ENCODE measurements around the gene NSMCE4A. TPM values are rescaled to one million over a fixed set of nuclear protein-coding genes. Genes with fewer than 3 reads are reported as not detected.

The NSMCE4A gene
- total RNA-seq, 4 donors from 2014 or later: 52.7 to 168 (median 66.4) TPM

DNA sequence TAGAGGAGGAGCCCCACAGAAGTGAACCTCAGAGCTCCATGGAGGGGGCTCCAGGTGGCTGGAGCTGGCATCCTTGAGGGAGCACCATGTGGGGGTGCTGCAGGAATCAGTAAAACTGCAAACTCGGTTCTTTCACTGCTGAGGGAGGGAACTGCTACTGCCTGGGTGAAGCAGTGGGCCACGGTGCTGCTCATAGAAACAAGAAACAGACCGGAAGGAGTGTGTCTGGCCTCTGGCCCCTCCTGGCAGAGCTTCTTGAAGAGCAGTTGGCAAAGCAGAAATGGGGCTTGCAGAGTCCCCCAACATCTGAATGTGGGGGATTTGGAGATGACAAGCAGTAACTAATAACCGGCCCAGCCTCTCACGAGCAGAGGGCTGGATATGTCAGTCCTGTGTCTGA is 37.7 kb upstream of the NSMCE4A start:
- TF ChIP-seq POLR2AphosphoS5 (IDR thresholded peaks at IDR 0.05) (no peak), EP300 (IDR thresholded peaks at IDR 0.05) (no peak), POLR2A (IDR thresholded peaks at IDR 0.05) (no peak)
- TF ChIP-seq, protein P1, sequence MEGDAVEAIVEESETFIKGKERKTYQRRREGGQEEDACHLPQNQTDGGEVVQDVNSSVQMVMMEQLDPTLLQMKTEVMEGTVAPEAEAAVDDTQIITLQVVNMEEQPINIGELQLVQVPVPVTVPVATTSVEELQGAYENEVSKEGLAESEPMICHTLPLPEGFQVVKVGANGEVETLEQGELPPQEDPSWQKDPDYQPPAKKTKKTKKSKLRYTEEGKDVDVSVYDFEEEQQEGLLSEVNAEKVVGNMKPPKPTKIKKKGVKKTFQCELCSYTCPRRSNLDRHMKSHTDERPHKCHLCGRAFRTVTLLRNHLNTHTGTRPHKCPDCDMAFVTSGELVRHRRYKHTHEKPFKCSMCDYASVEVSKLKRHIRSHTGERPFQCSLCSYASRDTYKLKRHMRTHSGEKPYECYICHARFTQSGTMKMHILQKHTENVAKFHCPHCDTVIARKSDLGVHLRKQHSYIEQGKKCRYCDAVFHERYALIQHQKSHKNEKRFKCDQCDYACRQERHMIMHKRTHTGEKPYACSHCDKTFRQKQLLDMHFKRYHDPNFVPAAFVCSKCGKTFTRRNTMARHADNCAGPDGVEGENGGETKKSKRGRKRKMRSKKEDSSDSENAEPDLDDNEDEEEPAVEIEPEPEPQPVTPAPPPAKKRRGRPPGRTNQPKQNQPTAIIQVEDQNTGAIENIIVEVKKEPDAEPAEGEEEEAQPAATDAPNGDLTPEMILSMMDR (IDR thresholded peaks at IDR 0.05): no peak
- 88% methylated on average over 5 of the region's 5 CpGs for WGBS
- Histone ChIP-seq H3K27me3 (no peaks in the 10 kb centered on the region), H3K27ac (no peak overlapping the region), H3K36me3 (no peaks in the 10 kb centered on the region), H3K4me1 (no peaks in the 10 kb centered on the region), H3K4me3 (no peak overlapping the region), H3K9me3 (no peaks in the 10 kb centered on the region)
- no peak for DNase-seq (ENCODE audit: low spot score in 2 of 2)

DNA sequence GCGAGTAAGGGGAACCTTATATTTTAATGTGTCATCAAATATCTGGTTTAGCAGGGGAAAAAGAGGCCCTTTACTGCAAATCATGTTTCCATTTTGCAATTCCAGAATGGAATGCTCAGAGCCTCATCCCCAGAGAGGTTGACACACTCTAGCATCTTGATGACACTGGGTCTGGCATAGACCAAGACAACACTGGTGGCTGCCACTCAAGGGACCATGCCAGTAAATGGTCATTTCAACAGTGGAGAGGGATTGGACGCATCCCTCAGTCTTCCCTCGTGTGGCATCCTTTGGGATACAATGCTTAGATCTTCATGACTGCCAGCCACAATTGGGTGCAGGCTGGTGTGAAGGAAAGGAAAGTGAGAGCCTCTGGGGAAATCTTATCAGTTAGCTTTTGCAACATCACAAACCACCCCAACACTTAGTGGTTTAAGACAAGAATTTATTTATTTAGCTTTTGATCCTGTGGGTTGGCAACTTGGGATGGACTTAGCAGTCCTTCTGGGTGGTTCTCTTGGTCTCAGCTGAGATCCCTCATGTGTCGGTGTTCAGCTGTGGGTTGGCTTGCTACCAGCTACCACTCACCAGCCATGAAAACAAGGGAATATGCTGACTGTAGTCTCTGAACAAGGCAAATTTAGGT is 35.5 kb upstream of the NSMCE4A start:
- H3K9me3 ChIP-seq: no peaks in the 10 kb centered on the region
- no peak overlapping the region for H3K27ac ChIP-seq
- H3K4me1 ChIP-seq: no peaks in the 10 kb centered on the region
- H3K4me3 ChIP-seq: no peak overlapping the region
- no peak for DNase-seq (ENCODE audit: low spot score in 2 of 2)
- H3K27me3 ChIP-seq: no peaks in the 10 kb centered on the region
- WGBS: 85% methylated on average over 4 of the region's 4 CpGs
- no peaks in the 10 kb centered on the region for H3K36me3 ChIP-seq
- no peak for TF ChIP-seq POLR2A (IDR thresholded peaks at IDR 0.05)
- no peak for TF ChIP-seq POLR2AphosphoS5 (IDR thresholded peaks at IDR 0.05)
- TF ChIP-seq, protein P1 (IDR thresholded peaks at IDR 0.05): no peak
- no peak for TF ChIP-seq EP300 (IDR thresholded peaks at IDR 0.05)

DNA sequence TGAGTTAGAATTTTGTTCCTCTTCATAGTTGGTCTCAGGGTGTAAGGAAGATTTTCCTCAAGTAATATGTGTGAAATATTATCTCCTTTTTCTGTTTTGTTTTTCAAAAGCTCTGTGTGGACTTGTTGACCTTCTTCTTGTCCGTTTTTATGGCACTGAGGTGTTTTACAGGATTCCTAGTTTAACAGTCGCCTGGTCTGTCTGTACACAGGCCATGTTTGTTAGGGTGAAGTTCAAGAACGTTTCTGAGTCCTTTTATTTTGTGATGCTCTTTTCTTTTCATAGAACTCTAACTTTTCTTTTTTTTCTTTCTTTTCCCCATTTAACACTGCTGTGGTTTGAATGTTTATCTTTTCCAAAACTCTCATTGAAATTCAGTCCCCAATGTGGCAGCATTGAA is 32.4 kb upstream of the NSMCE4A start:
- DNase-seq (ENCODE audit: low spot score in 2 of 2): no peak
- no peaks in the 10 kb centered on the region for H3K9me3 ChIP-seq
- no peaks in the 10 kb centered on the region for H3K27me3 ChIP-seq
- TF ChIP-seq POLR2AphosphoS5 (IDR thresholded peaks at IDR 0.05) (no peak), EP300 (IDR thresholded peaks at IDR 0.05) (no peak), POLR2A (IDR thresholded peaks at IDR 0.05) (no peak)
- TF ChIP-seq, protein P1 (IDR thresholded peaks at IDR 0.05): no peak
- H3K36me3 ChIP-seq: no peaks in the 10 kb centered on the region
- WGBS: 84% methylated on average over 3 of the region's 3 CpGs
- H3K27ac ChIP-seq: no peak overlapping the region
- H3K4me3 ChIP-seq: no peak overlapping the region
- H3K4me1 ChIP-seq: no peaks in the 10 kb centered on the region

DNA sequence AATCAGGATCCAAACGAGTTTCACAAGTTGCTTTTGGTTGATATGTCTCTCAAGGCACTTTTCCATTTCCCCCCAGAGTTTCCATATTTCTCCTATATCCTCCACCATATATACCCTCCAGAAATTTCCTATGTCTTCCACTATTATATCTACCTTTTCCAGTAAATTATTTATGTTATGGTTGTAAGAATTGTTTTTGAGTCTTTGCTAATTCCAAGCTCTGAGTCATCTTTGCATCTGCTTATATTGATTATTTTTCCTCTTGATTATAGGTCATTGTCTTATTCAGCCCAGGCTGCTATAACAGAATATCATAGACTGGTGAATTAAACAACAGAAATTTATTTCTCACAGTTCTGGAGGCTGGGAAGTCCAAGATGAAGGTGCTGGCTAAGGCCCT is 26.7 kb upstream of the NSMCE4A start:
- Histone ChIP-seq H3K36me3 (no peaks in the 10 kb centered on the region), H3K9me3 (no peaks in the 10 kb centered on the region), H3K4me1 (peaks cover 2% of the 10 kb centered on the region), H3K27ac (no peak overlapping the region), H3K27me3 (no peaks in the 10 kb centered on the region), H3K4me3 (no peak overlapping the region)
- WGBS: 75% methylated on average over 1 of the region's 1 CpG
- no peak for DNase-seq (ENCODE audit: low spot score in 2 of 2)
- TF ChIP-seq POLR2A (IDR thresholded peaks at IDR 0.05) (no peak), POLR2AphosphoS5 (IDR thresholded peaks at IDR 0.05) (no peak), EP300 (IDR thresholded peaks at IDR 0.05) (no peak)
- TF ChIP-seq, protein P1 (IDR thresholded peaks at IDR 0.05): no peak

DNA sequence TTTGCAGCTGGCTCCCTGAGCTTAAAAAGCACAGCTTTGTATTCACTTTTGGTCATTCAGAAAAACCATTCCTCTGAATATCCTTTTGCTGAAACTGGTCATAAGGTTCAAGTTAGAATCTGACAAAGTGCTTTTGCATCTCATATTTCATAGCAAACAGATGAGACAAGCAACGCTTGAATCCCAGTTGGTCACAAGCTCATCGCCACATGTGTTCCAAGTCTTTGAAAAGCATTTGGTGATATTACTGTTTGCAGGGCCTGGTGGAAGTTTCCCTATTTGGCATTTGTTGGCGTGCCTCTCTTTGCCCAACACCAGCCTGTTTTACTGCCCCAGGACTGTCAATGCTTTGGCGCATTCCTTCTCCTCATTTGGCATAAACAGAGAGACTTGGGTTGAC is 24.3 kb upstream of the NSMCE4A start:
- no peaks in the 10 kb centered on the region for H3K9me3 ChIP-seq
- no peak overlapping the region for H3K27ac ChIP-seq
- H3K36me3 ChIP-seq: no peaks in the 10 kb centered on the region
- TF ChIP-seq EP300 (IDR thresholded peaks at IDR 0.05) (no peak), POLR2A (IDR thresholded peaks at IDR 0.05) (no peak), POLR2AphosphoS5 (IDR thresholded peaks at IDR 0.05) (no peak)
- TF ChIP-seq, protein P1 (IDR thresholded peaks at IDR 0.05): no peak
- H3K4me3 ChIP-seq: no peak overlapping the region
- WGBS: 79% methylated on average over 4 of the region's 4 CpGs
- DNase-seq (ENCODE audit: low spot score in 2 of 2): no peak
- H3K27me3 ChIP-seq: no peaks in the 10 kb centered on the region
- peaks cover 22% of the 10 kb centered on the region for H3K4me1 ChIP-seq
